ENCODE data around the gene E2F4. TPM values are rescaled to one million over a fixed set of nuclear protein-coding genes. Genes with fewer than 3 reads are reported as not detected.

Gene E2F4
- total RNA-seq, 2 donors from 2014 or later = 71.8 to 72.8 TPM

- H3K4me1 Mint-ChIP-seq = peaks cover 10% of the 10 kb centered on the region
- H3K27me3 Mint-ChIP-seq (ENCODE audit: insufficient read depth) = peaks cover 35% of the 10 kb centered on the region
- H3K27ac ChIP-seq (ENCODE audit: low read depth, low read length) = no peak overlapping the region
- no peaks in the 10 kb centered on the region for H3K9me3 Mint-ChIP-seq
- H3K9ac ChIP-seq (ENCODE audit: extremely low read depth, low read length, poor library complexity, severe bottlenecking) = no peak overlapping the region
- peaks cover 7% of the 10 kb centered on the region for H3K36me3 ChIP-seq (ENCODE audit: control insufficient read depth, insufficient read depth, low read length)
- no peak for TF ChIP-seq CTCF (conservative IDR thresholded peaks at IDR 0.05)
- no peaks in the 10 kb centered on the region for H3K9me3 ChIP-seq (ENCODE audit: control insufficient read depth, low read length)
- H3K27me3 ChIP-seq (ENCODE audit: control insufficient read depth, insufficient read depth, low read length, poor library complexity, severe bottlenecking) = peaks cover 40% of the 10 kb centered on the region
- no peak overlapping the region for H3K4me3 Mint-ChIP-seq
- H3K27ac Mint-ChIP-seq = no peak overlapping the region
- H3K36me3 Mint-ChIP-seq (ENCODE audit: low read depth) = peaks cover 3% of the 10 kb centered on the region
- H3K4me1 ChIP-seq (ENCODE audit: control insufficient read depth, insufficient read depth, low read length) = peaks cover 1% of the 10 kb centered on the region
- DNase-seq = no peak
- H3K4me3 ChIP-seq (ENCODE audit: low read length) = no peak overlapping the region
- WGBS, 2 experiments (ENCODE audit: insufficient coverage in 1 of 2, insufficient read length in 1 of 2) = 92 to 100% methylated on average over 2 of the region's 2 CpGs
These were observed 10.6 kb upstream of the E2F4 start for GRCh38 chr16:67181346-67181745.

GRCh38 chr16:67182288-67182687 lies 9.7 kb upstream of the E2F4 start:
- H3K9me3 ChIP-seq (ENCODE audit: control insufficient read depth, low read length) = no peaks in the 10 kb centered on the region
- Mint-ChIP-seq H3K27me3 (ENCODE audit: insufficient read depth) (peaks cover 31% of the 10 kb centered on the region), H3K36me3 (ENCODE audit: low read depth) (no peaks in the 10 kb centered on the region), H3K4me1 (peaks cover 17% of the 10 kb centered on the region), H3K27ac (no peak overlapping the region), H3K4me3 (no peak overlapping the region), H3K9me3 (no peaks in the 10 kb centered on the region)
- peaks cover 7% of the 10 kb centered on the region for H3K36me3 ChIP-seq (ENCODE audit: control insufficient read depth, insufficient read depth, low read length)
- no peak overlapping the region for H3K27ac ChIP-seq (ENCODE audit: low read depth, low read length)
- H3K4me3 ChIP-seq (ENCODE audit: low read length) = peak overlapping the region; percentile 84
- H3K27me3 ChIP-seq (ENCODE audit: control insufficient read depth, insufficient read depth, low read length, poor library complexity, severe bottlenecking) = peaks cover 35% of the 10 kb centered on the region
- 90 to 100% methylated on average over 1 to 2 of the region's 2 CpGs for WGBS, 2 experiments (ENCODE audit: insufficient coverage in 1 of 2, insufficient read length in 1 of 2)
- no peak overlapping the region for H3K9ac ChIP-seq (ENCODE audit: extremely low read depth, low read length, poor library complexity, severe bottlenecking)
- H3K4me1 ChIP-seq (ENCODE audit: control insufficient read depth, insufficient read depth, low read length) = peaks cover 6% of the 10 kb centered on the region
- no peak for DNase-seq
- no peak for TF ChIP-seq CTCF (conservative IDR thresholded peaks at IDR 0.05)

- no peak overlapping the region for H3K4me3 Mint-ChIP-seq
- H3K4me3 ChIP-seq (ENCODE audit: low read length) = peak overlapping the region; percentile 84
- H3K36me3 ChIP-seq (ENCODE audit: control insufficient read depth, insufficient read depth, low read length) = peaks cover 7% of the 10 kb centered on the region
- H3K4me1 ChIP-seq (ENCODE audit: control insufficient read depth, insufficient read depth, low read length) = peaks cover 6% of the 10 kb centered on the region
- H3K27ac ChIP-seq (ENCODE audit: low read depth, low read length) = peak overlapping the region; percentile 99
- no peak for TF ChIP-seq CTCF (conservative IDR thresholded peaks at IDR 0.05)
- H3K27me3 ChIP-seq (ENCODE audit: control insufficient read depth, insufficient read depth, low read length, poor library complexity, severe bottlenecking) = peaks cover 29% of the 10 kb centered on the region
- peaks cover 25% of the 10 kb centered on the region for H3K27me3 Mint-ChIP-seq (ENCODE audit: insufficient read depth)
- DNase-seq = no peak
- H3K9ac ChIP-seq (ENCODE audit: extremely low read depth, low read length, poor library complexity, severe bottlenecking) = peak overlapping the region; percentile 82
- H3K9me3 ChIP-seq (ENCODE audit: control insufficient read depth, low read length) = no peaks in the 10 kb centered on the region
- no peaks in the 10 kb centered on the region for H3K36me3 Mint-ChIP-seq (ENCODE audit: low read depth)
- H3K27ac Mint-ChIP-seq = no peak overlapping the region
- H3K4me1 Mint-ChIP-seq = peaks cover 14% of the 10 kb centered on the region
- no peaks in the 10 kb centered on the region for H3K9me3 Mint-ChIP-seq
- 13 to 15% methylated on average over 6 to 11 of the region's 11 CpGs for WGBS, 2 experiments (ENCODE audit: insufficient coverage in 1 of 2, insufficient read length in 1 of 2)
These were observed 8.7 kb upstream of the E2F4 start for GRCh38 chr16:67183284-67183626.

Data from endodermal cell (in vitro differentiated cells).